MCF 10A (cell line): ENCODE measurements around the gene PAK6. TPM values are rescaled to one million over a fixed set of nuclear protein-coding genes. Genes with fewer than 3 reads are reported as not detected.
A peak's percentile ranks its signal among the peaks of the same experiment; 100 is the strongest.

Source experiments
- BruUV-seq: library from RNA; stranded (reverse); fragments of 400-500 nt; replicated peaks from 2 replicates; lab custom pipeline; 2021; lab: Mats Ljungman, UMichigan
- CTCF ChIA-PET: fragments of 300-600 bp; sonication (Branson Sonifier 250); formaldehyde crosslinking; extraction: SDS; loops from one replicate; lab custom pipeline; 2021; ENCODE audit warnings: antibody characterized with exemption, inconsistent platforms; lab: Yijun Ruan, JAX
- POLR2A ChIA-PET: fragments of 300-600, 350-650 bp; sonication (Branson Sonifier 250); formaldehyde crosslinking; extraction: SDS; loops from one replicate; lab custom pipeline; 2020; ENCODE audit warnings: antibody characterized with exemption, inconsistent platforms; lab: Yijun Ruan, JAX
- DNase-seq: peaks from one replicate; pipeline ENCODE4 v3.0.0-alpha.2; 2018; ENCODE audit not compliant: unreplicated experiment
- H3K27ac Mint-ChIP-seq: one replicate; pipeline ENCODE4 v1.8.0; 2022; ENCODE audit warnings: mild to moderate bottlenecking, low read depth, mixed read lengths; ENCODE audit not compliant: unreplicated experiment
- H3K27me3 Mint-ChIP-seq: one replicate; pipeline ENCODE4 v1.8.0; 2022; ENCODE audit warnings: mixed read lengths; ENCODE audit not compliant: insufficient read depth, unreplicated experiment
- H3K36me3 Mint-ChIP-seq: one replicate; pipeline ENCODE4 v1.8.0; 2022; ENCODE audit warnings: mild to moderate bottlenecking, moderate library complexity, mixed read lengths; ENCODE audit not compliant: insufficient read depth, unreplicated experiment
- H3K4me1 Mint-ChIP-seq: one replicate; pipeline ENCODE4 v1.8.0; 2022; ENCODE audit warnings: mixed read lengths; ENCODE audit not compliant: insufficient read depth, unreplicated experiment
- H3K4me3 Mint-ChIP-seq: one replicate; pipeline ENCODE4 v1.8.0; 2022; ENCODE audit warnings: mild to moderate bottlenecking, moderate library complexity, mixed read lengths; ENCODE audit not compliant: unreplicated experiment
- H3K9me3 Mint-ChIP-seq: one replicate; pipeline ENCODE4 v1.8.0; 2022; ENCODE audit warnings: mixed read lengths; ENCODE audit not compliant: unreplicated experiment
- CTCF ChIP-seq: fragments of 200-600 bp; IDR thresholded peaks from one replicate; pipeline ENCODE4 v1.8.0; 2022; ENCODE audit warnings: antibody characterized with exemption, mild to moderate bottlenecking; ENCODE audit not compliant: unreplicated experiment
- intact Hi-C: fragments of 100-400 bp; cut with micrococcal nuclease; formaldehyde crosslinking; loops from 2 replicates; pipeline ENCODE4 v1.14.1; 2022
- total RNA-seq: library from RNA; stranded (reverse); gene quantifications from 2 replicates; pipeline ENCODE4 v1.2.3, GENCODE V29; 2022

Gene PAK6
- total RNA-seq, 1 experiment from 2014 or later: 9.3 TPM

- TF ChIP-seq CTCF: no peak
- peaks cover 38% of the 10 kb centered on the region for H3K4me1 Mint-ChIP-seq
Observed at GRCh38 chr15:40323953-40324937, 85.4 kb downstream of the PAK6 start.

GRCh38 chr15:40325188-40325587 is 86.3 kb downstream of the PAK6 start:
- BruUV-seq: no TSS peak
- no peak for TF ChIP-seq CTCF
- H3K4me3 Mint-ChIP-seq: peak overlapping the region; percentile 69
- no peak overlapping the region for H3K27ac Mint-ChIP-seq
- peaks cover 14% of the 10 kb centered on the region for H3K36me3 Mint-ChIP-seq
- DNase-seq: no peak
- intact Hi-C loops: no loop called here
- H3K9me3 Mint-ChIP-seq: no peaks in the 10 kb centered on the region
- H3K4me1 Mint-ChIP-seq: peaks cover 38% of the 10 kb centered on the region
- CTCF ChIA-PET: interaction anchor here (0.6 to 7.5 kb wide), 7 partner anchors 13 to 97 kb away, joined by 3 to 105 read pairs (median 6); partner anchors contain the start of gene CCDC9B
- H3K27me3 Mint-ChIP-seq: no peaks in the 10 kb centered on the region
- POLR2A ChIA-PET: interaction anchor here (0.6 to 5.7 kb wide), 6 partner anchors 11 to 244 kb away, joined by 3 to 62 read pairs (median 3); partner anchors contain the start of genes CCDC9B, KNSTRN and RPUSD2

More at GRCh38 chr15:40323953-40324937, 85.4 kb downstream of the PAK6 start:
- DNase-seq: no peak
- Mint-ChIP-seq H3K27ac (no peak overlapping the region), H3K9me3 (no peaks in the 10 kb centered on the region), H3K36me3 (peaks cover 14% of the 10 kb centered on the region), H3K4me3 (peak overlapping the region; percentile 69), H3K27me3 (no peaks in the 10 kb centered on the region)
- intact Hi-C loops: no loop called here
- ChIA-PET CTCF (interaction anchor here (0.6 to 7.5 kb wide), 7 partner anchors 14 to 98 kb away, joined by 3 to 123 read pairs (median 25); partner anchors contain the start of gene CCDC9B), POLR2A (interaction anchor here (0.8 to 5.7 kb wide), 6 partner anchors 11 to 245 kb away, joined by 3 to 62 read pairs (median 6); partner anchors contain the start of genes CCDC9B, KNSTRN and RPUSD2)
- no TSS peak for BruUV-seq

GRCh38 chr15:40325700-40326099 is 86.8 kb downstream of the PAK6 start:
- ChIA-PET POLR2A (interaction anchor here (0.6 to 5.7 kb wide), 5 partner anchors 12 to 239 kb away, joined by 3 to 62 read pairs (median 3); partner anchors contain the start of genes CCDC9B and KNSTRN), CTCF (interaction anchor here (0.5 to 7.5 kb wide), 6 partner anchors 13 to 100 kb away, joined by 3 to 105 read pairs (median 8); partner anchors contain the start of gene CCDC9B)
- Mint-ChIP-seq H3K4me3 (no peak overlapping the region), H3K36me3 (peaks cover 14% of the 10 kb centered on the region), H3K4me1 (peaks cover 41% of the 10 kb centered on the region), H3K9me3 (no peaks in the 10 kb centered on the region), H3K27ac (no peak overlapping the region), H3K27me3 (no peaks in the 10 kb centered on the region)
- DNase-seq: no peak
- intact Hi-C loops: no loop called here
- no peak for TF ChIP-seq CTCF
- no TSS peak for BruUV-seq

Other genes with a start within 250 kb of the PAK6 start
- gene SRP14, start 199.9 kb upstream of the PAK6 start, total RNA-seq: 165 and 203 TPM in 2 replicates
- gene BMF, start 130.2 kb upstream of the PAK6 start, total RNA-seq: 0.17 TPM in 1 of 2 replicates, not detected in the other
- gene BUB1B, start 78.0 kb upstream of the PAK6 start, total RNA-seq: 24.4 and 30.9 TPM in 2 replicates
- gene ANKRD63, start 44.0 kb downstream of the PAK6 start, total RNA-seq: not detected in 2 replicates
- gene PLCB2, start 68.9 kb downstream of the PAK6 start, total RNA-seq: 0.15 and 0.84 TPM in 2 replicates
- gene INAFM2, start 84.6 kb downstream of the PAK6 start, total RNA-seq: 14.9 and 15.7 TPM in 2 replicates
- gene CCDC9B, start 101.9 kb downstream of the PAK6 start, total RNA-seq: 36.0 and 45.3 TPM in 2 replicates
- gene PHGR1, start 112.0 kb downstream of the PAK6 start, total RNA-seq: not detected in 2 replicates
- gene DISP2, start 119.2 kb downstream of the PAK6 start, total RNA-seq: 1.8 and 2.1 TPM in 2 replicates
- gene KNSTRN, start 143.7 kb downstream of the PAK6 start, total RNA-seq: 35.2 and 47.4 TPM in 2 replicates
- 53.8 and 61.6 TPM in 2 replicates for gene IVD, start 166.7 kb downstream of the PAK6 start, total RNA-seq
- gene BAHD1, start 201.9 kb downstream of the PAK6 start, total RNA-seq: 14.9 and 15.1 TPM in 2 replicates
- 5.8 and 7.3 TPM in 2 replicates for gene CHST14, start 231.9 kb downstream of the PAK6 start, total RNA-seq